Measurements from ENCODE around the gene ZFC3H1.

The ZFC3H1 gene

DNA sequence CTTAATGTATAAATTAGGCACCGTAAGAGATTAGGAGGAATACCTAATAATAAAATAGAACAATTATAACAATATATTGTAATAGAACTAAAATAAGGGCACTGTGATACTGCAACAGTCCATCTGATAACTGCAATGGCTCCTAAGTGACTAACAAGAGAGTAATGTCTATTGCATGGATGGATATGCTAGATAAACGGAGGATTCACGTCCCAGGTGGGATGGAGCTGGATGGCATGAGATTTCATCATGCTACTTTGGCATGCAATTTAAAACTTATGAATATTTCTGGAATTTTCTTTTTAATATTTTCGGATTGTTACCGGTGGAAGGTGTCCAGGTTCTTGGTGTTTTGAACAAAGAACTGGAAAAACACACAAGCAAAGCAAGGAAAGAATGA lies 20.0 kb upstream of the ZFC3H1 start:
- Histone ChIP-seq H3K9me3 (replicated peaks; ENCODE audit: insufficient read depth, low read length) (no peaks in the 10 kb centered on the region), H2AFZ (ENCODE audit: low read length) (no peak overlapping the region), H4K20me1 (ENCODE audit: insufficient read depth, low read length) (no peaks in the 10 kb centered on the region), H3K4me2 (ENCODE audit: low read depth, low read length) (no peak overlapping the region), H3K79me2 (ENCODE audit: low read length) (peaks cover 16% of the 10 kb centered on the region), H3K36me3 (replicated peaks; ENCODE audit: insufficient read depth, low read length) (no peaks in the 10 kb centered on the region), H3K27me3 (replicated peaks; ENCODE audit: insufficient read depth, low read length) (no peaks in the 10 kb centered on the region), H3K9me2 (replicated peaks; ENCODE audit: insufficient read depth, low read length) (no peaks in the 10 kb centered on the region), H3K9ac (ENCODE audit: low read length) (no peak overlapping the region), H3K4me3 (ENCODE audit: low read length) (no peak overlapping the region), H3K4me1 (ENCODE audit: low read length) (0 out of 2 replicates have a peak, but pooled peaks cover 4% of the 10 kb centered on the region), H3K27ac (ENCODE audit: low read length) (no peak overlapping the region), H3F3A (ENCODE audit: insufficient read depth, low read length) (peaks cover 35% of the 10 kb centered on the region)
- TF ChIP-seq, protein P1, sequence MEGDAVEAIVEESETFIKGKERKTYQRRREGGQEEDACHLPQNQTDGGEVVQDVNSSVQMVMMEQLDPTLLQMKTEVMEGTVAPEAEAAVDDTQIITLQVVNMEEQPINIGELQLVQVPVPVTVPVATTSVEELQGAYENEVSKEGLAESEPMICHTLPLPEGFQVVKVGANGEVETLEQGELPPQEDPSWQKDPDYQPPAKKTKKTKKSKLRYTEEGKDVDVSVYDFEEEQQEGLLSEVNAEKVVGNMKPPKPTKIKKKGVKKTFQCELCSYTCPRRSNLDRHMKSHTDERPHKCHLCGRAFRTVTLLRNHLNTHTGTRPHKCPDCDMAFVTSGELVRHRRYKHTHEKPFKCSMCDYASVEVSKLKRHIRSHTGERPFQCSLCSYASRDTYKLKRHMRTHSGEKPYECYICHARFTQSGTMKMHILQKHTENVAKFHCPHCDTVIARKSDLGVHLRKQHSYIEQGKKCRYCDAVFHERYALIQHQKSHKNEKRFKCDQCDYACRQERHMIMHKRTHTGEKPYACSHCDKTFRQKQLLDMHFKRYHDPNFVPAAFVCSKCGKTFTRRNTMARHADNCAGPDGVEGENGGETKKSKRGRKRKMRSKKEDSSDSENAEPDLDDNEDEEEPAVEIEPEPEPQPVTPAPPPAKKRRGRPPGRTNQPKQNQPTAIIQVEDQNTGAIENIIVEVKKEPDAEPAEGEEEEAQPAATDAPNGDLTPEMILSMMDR (IDR thresholded peaks at IDR 0.05; ENCODE audit: low read length), result no peak
- no peak for TF ChIP-seq EZH2phosphoT487 (IDR thresholded peaks at IDR 0.05; ENCODE audit: low read length)
- TF ChIP-seq EZH2 (optimal IDR thresholded peaks at IDR 0.05; ENCODE audit: low read depth, low read length), result no peak
- no peak for DNase-seq

DNA sequence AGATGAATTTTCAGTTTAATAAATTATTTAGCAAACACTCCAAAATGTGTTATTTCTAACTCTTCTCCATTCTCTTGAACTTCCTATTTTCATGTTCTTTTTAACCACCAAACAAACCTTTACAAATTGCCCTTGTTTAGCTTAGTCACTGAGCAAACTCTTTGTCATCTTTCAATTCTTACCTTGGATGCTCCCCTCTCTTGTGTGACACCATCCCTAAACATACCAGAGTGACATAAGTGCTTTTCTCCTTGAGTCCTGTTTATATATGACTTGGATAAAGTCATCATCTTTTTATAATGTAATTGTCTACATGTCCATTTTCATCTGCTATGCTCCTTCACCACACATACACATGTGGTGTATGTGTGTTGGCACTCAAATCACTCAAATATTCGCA lies 18.8 kb upstream of the ZFC3H1 start:
- Histone ChIP-seq H3K4me1 (ENCODE audit: low read length) (no peaks in the 10 kb centered on the region), H4K20me1 (ENCODE audit: insufficient read depth, low read length) (no peaks in the 10 kb centered on the region), H2AFZ (ENCODE audit: low read length) (no peak overlapping the region), H3K36me3 (replicated peaks; ENCODE audit: insufficient read depth, low read length) (no peaks in the 10 kb centered on the region), H3K9me2 (replicated peaks; ENCODE audit: insufficient read depth, low read length) (no peaks in the 10 kb centered on the region), H3K27me3 (replicated peaks; ENCODE audit: insufficient read depth, low read length) (no peaks in the 10 kb centered on the region), H3K9ac (ENCODE audit: low read length) (no peak overlapping the region), H3K9me3 (replicated peaks; ENCODE audit: insufficient read depth, low read length) (no peaks in the 10 kb centered on the region), H3K79me2 (ENCODE audit: low read length) (peaks cover 10% of the 10 kb centered on the region), H3K4me2 (ENCODE audit: low read depth, low read length) (no peak overlapping the region), H3F3A (ENCODE audit: insufficient read depth, low read length) (peaks cover 24% of the 10 kb centered on the region), H3K4me3 (ENCODE audit: low read length) (no peak overlapping the region), H3K27ac (ENCODE audit: low read length) (no peak overlapping the region)
- TF ChIP-seq EZH2 (optimal IDR thresholded peaks at IDR 0.05; ENCODE audit: low read depth, low read length) (no peak), EZH2phosphoT487 (IDR thresholded peaks at IDR 0.05; ENCODE audit: low read length) (no peak)
- TF ChIP-seq, protein P1 (IDR thresholded peaks at IDR 0.05; ENCODE audit: low read length), result no peak
- no peak for DNase-seq

DNA sequence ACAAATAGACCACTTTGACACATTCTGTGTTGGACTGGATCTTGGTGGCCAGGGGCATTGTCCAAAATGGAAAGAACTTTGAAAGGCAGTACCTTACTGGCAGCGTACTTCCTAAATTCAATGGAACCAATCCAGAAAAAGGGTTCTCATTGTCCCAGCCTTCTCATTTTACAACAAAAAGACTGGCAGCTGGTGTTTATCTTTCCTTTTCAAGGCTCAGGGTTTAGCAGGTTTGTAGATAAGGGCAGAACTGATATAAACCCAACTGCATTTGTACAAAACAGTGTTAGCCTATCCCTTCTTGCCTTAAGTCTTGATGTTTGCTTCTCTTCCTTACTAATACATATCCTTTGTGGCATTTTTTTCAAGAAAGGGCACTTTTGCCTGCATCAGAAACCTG lies 8.2 kb upstream of the ZFC3H1 start:
- no peak for DNase-seq
- no peak overlapping the region for H3K9ac ChIP-seq (ENCODE audit: low read length)
- H3F3A ChIP-seq (ENCODE audit: insufficient read depth, low read length), result no peaks in the 10 kb centered on the region
- no peaks in the 10 kb centered on the region for H3K27me3 ChIP-seq (replicated peaks; ENCODE audit: insufficient read depth, low read length)
- no peak overlapping the region for H3K27ac ChIP-seq (ENCODE audit: low read length)
- H3K36me3 ChIP-seq (replicated peaks; ENCODE audit: insufficient read depth, low read length), result no peaks in the 10 kb centered on the region
- H4K20me1 ChIP-seq (ENCODE audit: insufficient read depth, low read length), result no peaks in the 10 kb centered on the region
- no peaks in the 10 kb centered on the region for H3K9me3 ChIP-seq (replicated peaks; ENCODE audit: insufficient read depth, low read length)
- no peak overlapping the region for H2AFZ ChIP-seq (ENCODE audit: low read length)
- H3K4me3 ChIP-seq (ENCODE audit: low read length), result no peak overlapping the region
- TF ChIP-seq, protein P1 (IDR thresholded peaks at IDR 0.05; ENCODE audit: low read length), result no peak
- TF ChIP-seq EZH2phosphoT487 (IDR thresholded peaks at IDR 0.05; ENCODE audit: low read length), result no peak
- no peak for TF ChIP-seq EZH2 (optimal IDR thresholded peaks at IDR 0.05; ENCODE audit: low read depth, low read length)
- 0 out of 2 replicates have a peak, but pooled peaks cover 3% of the 10 kb centered on the region for H3K79me2 ChIP-seq (ENCODE audit: low read length)
- H3K4me2 ChIP-seq (ENCODE audit: low read depth, low read length), result no peak overlapping the region
- no peaks in the 10 kb centered on the region for H3K9me2 ChIP-seq (replicated peaks; ENCODE audit: insufficient read depth, low read length)
- no peaks in the 10 kb centered on the region for H3K4me1 ChIP-seq (ENCODE audit: low read length)
